HFF-Myc (cell line): ENCODE measurements around the gene FAM234A.

Experiments used
- DNase-seq: peaks from one replicate; pipeline ENCODE4 v3.0.0-alpha.2; 2011; ENCODE audit warnings: low read depth; ENCODE audit errors: extremely low read depth
- H3K4me3 ChIP-seq: replicated peaks from 2 replicates; pipeline ENCODE4 v1.5.1; 2011; ENCODE audit warnings: low read depth, mild to moderate bottlenecking, control low read depth, low read length
- TF ChIP-seq, protein P1 (sequence below): IDR thresholded peaks from 2 replicates; pipeline ENCODE4 v1.5.1; 2012; ENCODE audit warnings: mild to moderate bottlenecking, low read depth, low read length, control low read depth; ENCODE audit errors: missing control alignments

FAM234A gene

DNA sequence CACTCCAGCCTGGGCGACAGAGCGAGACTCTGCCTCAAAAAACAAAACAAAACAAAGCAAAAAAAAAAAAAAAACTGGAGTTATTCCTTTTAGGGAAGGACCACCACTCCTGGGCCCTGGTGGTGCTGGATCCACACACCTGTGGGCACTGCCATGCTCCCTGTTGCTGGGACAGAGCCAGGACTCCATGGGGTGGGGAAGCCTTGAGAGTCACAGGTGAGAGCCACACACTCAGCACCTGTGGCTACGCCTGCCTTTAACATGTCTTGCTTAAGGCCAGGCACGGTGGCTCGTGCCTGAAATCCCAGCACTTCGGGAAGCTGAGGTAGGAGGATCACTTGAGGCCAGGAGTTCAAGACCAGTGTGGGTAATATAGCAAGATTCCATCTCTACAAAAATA, 66.6 kb downstream of the FAM234A start:
- H3K4me3 ChIP-seq: no peak overlapping the region
- TF ChIP-seq, protein P1, sequence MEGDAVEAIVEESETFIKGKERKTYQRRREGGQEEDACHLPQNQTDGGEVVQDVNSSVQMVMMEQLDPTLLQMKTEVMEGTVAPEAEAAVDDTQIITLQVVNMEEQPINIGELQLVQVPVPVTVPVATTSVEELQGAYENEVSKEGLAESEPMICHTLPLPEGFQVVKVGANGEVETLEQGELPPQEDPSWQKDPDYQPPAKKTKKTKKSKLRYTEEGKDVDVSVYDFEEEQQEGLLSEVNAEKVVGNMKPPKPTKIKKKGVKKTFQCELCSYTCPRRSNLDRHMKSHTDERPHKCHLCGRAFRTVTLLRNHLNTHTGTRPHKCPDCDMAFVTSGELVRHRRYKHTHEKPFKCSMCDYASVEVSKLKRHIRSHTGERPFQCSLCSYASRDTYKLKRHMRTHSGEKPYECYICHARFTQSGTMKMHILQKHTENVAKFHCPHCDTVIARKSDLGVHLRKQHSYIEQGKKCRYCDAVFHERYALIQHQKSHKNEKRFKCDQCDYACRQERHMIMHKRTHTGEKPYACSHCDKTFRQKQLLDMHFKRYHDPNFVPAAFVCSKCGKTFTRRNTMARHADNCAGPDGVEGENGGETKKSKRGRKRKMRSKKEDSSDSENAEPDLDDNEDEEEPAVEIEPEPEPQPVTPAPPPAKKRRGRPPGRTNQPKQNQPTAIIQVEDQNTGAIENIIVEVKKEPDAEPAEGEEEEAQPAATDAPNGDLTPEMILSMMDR: no peak
- no peak for DNase-seq

DNA sequence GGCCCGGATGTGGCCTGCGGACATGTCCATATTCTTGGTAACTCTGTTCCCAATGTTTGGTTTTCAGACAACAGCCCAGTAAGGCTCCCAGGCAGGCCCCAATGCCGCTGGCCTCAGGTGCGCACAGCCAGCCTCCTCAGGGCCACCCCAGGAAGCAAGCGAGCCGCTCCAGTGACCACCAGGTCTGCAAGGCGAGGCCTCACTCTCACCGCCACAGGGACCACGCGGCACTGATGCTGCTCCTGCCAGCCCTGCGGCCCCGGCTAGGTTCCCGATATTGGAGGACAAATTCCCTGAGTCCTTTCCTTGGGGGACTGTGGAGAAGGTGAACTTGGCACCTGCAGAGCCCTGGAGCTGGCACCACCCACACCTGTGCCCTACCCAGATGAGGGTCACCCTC, 67.3 kb downstream of the FAM234A start:
- TF ChIP-seq, protein P1: no peak
- no peak for DNase-seq

DNA sequence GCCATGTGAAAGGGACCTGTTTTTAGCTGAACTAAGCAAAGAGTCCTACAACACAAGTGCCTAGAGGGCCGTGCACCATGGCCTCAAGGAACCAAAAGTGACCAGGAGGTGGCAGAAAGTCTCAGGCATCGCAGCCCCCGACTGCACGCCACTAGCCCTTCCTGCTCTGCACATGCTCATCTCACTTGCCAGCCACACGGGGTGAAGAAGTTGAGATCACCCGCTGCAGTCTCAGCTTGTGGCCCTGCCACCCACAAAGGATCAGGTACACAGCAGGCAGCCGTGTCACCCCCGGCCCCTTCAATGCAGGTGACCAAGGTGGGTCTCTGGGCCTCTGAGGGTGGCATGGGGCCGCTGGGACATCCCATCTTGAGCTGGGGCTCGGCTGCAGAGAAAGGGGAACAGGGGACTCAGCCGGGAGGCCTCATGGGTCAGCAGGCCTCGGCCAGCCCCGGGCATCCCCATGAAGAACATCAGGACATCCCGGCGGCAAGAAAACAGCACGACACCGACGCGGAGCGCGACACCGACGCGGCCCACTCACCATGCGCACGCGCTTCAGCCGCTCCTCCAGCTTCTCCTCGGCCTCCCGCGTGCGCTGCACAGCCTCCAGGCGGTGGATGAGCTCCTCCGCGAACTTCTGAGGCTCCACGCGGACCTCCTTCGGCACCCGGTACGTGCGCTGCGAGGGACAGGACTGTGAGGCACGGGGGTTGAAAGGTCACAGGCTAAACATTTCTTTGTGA, 69.3 kb downstream of the FAM234A start:
- no peak for DNase-seq
- no peak overlapping the region for H3K4me3 ChIP-seq
- TF ChIP-seq, protein P1: no peak

More for the DNA sequence above, 67.3 kb downstream of the FAM234A start:
- H3K4me3 ChIP-seq: no peak overlapping the region

DNA sequence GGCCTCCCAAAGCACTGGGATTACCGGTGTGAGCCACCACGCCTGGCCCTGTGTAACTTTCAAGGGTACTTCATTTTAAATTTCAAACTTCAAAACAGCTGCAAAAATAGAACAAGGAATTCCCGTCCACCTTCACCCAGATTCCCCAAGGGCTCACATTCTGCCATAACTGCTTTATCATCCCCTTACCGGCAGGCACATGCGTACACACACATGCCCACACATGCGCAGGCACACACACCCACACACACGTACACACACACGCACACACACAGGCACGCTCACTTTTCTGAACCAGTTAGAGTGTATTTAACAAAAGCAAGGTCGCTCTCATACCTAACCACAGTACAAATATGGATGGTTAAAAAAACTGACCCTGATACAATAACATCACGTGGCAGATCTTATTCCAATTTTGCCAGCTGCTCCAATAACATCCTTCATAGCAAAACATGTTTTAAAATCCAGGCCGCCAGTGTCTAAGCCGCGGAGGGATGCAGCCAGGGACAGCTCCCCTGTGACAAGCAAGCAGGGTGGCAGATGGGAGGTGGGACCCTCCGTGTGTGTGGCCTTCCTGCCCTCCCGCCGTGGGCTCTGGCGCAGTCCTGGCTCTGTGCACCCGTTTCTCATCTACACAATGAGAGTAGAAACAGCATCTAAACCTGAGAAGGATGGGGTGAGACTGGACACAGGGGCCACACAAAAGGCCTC, 71.5 kb downstream of the FAM234A start:
- DNase-seq: no peak
- H3K4me3 ChIP-seq: no peak overlapping the region
- TF ChIP-seq, protein P1: no peak

DNA sequence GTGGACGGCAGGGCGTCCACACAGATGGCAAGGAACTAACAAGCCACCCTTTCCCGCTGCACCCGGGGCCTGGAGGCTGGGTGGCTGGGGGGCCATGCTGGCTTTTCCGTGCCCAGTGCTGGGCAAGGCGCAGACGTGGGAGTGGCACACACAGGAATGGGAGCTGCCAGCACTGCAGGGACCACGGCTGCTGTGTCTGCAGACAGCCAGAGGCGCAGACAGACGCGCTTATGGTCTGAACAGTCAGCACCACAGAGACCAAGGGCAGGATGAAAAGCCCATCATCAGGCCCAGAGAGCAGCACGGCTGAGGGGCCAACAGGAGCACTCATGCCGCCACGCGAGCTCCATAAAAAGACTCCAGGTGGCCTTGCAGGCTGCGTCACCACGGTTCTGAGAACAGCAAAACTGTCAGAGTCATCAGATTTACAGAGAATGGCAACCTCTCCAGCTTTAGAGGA, 72.3 kb downstream of the FAM234A start:
- no peak for DNase-seq
- H3K4me3 ChIP-seq: no peak overlapping the region
- TF ChIP-seq, protein P1: no peak

DNA sequence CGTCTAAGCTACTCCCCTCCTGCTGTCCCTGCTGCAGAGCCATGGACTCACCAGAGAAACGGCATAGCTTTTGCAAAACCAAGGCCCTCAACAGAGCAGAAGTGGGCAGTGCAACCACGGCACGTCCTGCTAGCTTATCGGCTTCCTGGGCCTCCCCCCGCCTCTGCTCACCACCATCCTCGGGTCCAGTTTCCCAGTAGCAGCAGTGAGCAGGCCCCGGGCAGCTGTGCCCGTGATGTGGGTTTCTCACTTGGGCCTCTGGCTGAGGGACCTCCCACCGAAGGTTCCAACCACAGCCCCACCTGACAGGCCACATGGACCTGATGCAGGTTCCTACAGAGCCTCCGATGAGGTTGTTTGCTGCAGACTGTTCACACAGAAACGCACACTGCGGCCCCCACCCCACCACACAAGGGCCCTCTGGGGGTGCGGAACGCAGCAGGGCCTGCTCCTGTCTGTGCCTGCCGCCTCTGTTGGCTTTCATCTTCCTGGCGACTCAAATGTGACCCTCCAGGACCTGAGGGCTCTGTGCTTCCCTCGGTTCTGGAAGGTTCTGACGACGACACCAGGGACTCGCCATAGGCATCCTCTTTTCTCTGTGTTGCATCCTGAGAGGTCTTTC, 73.2 kb downstream of the FAM234A start:
- no peak for DNase-seq
- TF ChIP-seq, protein P1: no peak
- H3K4me3 ChIP-seq: no peak overlapping the region
